LHCN-M2 (cell line): ENCODE results near the gene RACK1. TPM values are rescaled to one million over a fixed set of nuclear protein-coding genes. Genes with fewer than 3 reads are reported as not detected.
"Not testable (repeated sequence)": the region's sequence is repeated elsewhere in the genome, so short reads cannot be mapped to it uniquely, and the experiment has no call there.

ENCODE experiments used
- DNase-seq: peaks from one replicate; pipeline ENCODE4 v3.0.0-alpha.2; 2012; ENCODE audit warnings: low read depth
- polyA plus RNA-seq: library from polyadenylated mRNA; unstranded; fragments of >200 nt; gene quantifications from one replicate; pipeline ENCODE4 v1.2.1, GENCODE V29; 2012; ENCODE audit warnings: missing spikeins
- total RNA-seq: library from RNA; depleted of rRNA; stranded (reverse); fragments of >200 nt; gene quantifications from 2 replicates; pipeline ENCODE4 v1.2.3, GENCODE V29; 2014; rRNA removed

The RACK1 gene
- 2,805 and 3,118 TPM in 2 replicates for total RNA-seq
- polyA plus RNA-seq, result 3,165 TPM

DNA sequence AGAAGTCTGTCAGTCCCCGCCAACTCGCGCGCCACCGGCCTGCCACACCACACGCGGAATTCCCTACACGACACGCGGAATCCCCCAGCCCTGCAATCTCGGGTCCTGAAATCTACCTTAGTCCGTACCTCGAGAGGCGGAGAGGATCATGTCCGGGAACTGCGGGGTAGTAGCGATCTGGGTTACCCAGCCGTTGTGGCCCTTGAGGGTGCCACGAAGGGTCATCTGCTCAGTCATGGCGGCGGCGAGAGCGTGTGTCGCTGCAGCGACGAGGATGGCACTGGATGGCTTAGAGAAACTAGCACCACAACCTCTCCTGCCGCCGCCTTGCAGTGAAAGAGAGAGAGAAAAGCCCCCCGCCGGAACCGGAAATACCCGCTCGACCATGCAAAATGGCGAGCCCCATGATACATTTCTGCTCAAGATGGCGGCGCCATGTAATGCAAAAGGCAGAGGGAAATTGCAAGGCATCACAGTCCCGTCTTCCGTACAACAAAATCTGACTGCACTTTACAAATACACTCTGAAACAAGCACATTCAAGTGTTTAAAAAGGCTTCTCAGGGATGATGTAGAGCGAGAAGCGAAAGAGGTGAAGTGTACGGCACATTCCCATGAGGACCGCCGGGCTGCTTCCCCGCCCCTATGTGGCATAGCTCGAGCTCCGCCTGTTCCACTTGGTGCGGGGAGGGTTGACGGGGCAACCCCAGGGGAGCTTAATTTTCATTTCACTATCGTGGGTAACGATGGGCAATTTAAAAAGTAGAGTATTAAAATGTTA lies at the start of gene RACK1:
RACK1 (minus strand) TSS at position 343 of the 780 bp plus-strand sequence; CDS start at position 237, 106 bp downstream.
- DNase-seq, result peak; percentile 91

DNA sequence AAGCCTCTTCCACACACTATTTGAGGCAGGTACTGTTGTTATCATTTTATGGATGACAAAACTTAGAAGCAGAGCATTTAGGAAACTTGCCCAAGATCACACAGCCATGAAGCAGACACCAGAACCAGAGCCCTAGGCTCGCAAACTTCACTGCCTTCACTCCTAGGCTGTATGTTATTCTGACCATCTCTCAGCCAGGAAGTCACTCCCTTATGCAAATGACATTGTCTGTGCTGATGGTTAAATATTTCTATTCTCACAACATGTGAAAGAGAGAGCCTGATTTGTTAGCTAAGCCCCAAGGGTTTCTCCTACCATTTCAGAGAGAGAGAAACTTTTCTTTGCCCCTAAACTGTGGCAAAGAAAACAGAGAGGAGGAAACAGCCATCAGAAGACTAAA lies 43.6 kb upstream of the RACK1 start:
- DNase-seq, result not testable (repeated sequence)

DNA sequence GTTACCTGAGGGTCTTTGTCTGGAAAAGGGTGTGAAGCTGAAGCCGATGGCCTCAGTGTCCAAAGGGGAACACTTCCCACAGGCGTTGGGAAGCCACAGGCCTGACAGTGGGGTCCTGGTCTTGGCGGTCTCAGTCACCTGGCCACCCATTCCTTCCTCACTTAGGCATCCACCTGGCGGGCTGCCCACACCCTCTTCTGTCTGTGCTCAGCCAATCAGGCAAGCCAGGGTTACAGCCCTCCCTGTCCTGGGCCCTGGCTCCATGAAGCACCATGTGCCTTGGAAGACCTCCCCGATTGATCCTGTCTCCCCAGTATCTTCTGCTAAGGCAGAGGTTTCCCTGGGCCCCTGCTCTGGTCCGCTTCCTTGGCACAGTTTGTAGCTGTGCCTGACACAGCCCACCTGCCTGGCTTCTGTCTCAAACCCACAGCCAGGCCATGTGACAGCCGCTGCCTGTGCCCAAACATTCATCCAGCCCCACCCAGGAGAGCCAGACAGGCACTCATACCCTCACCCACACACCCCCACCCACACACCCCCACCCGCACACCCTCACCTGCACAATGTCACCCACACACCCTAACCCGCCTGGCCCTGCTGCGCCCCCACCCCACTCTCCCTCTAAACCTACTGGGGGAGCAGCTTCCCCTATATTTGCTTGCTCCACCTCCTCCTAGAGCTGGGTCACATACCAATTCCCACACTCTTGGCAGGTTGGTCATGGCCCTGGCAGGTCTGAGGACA lies 42.4 kb upstream of the RACK1 start:
- not testable (repeated sequence) for DNase-seq

GRCh38 chr5:181283841-181284755 lies 40.4 kb upstream of the RACK1 start:
- not testable (repeated sequence) for DNase-seq

DNA sequence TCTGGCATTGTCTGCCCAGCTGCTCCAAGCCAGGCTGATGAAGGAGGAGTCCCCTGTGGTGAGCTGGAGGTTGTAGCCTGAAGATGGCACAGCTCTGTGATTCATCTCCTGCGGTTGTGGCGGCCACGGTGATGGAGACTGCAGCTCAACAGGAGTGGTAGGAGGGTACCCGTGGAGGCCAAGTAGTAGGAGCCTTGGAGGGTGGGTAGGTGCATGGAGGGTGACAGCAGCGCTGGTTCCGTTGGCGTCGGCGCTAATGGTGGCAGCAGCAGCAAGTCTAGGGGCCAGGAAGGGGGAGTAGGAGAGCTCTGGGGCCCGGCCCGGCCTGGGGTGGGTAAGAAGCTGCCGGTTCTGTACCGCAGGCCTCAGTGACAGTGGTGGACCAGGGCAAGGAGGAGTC lies 39.6 kb upstream of the RACK1 start:
- peak; percentile 22 for DNase-seq

GRCh38 chr5:181282874-181283273 lies 39.2 kb upstream of the RACK1 start:
- no peak for DNase-seq

DNA sequence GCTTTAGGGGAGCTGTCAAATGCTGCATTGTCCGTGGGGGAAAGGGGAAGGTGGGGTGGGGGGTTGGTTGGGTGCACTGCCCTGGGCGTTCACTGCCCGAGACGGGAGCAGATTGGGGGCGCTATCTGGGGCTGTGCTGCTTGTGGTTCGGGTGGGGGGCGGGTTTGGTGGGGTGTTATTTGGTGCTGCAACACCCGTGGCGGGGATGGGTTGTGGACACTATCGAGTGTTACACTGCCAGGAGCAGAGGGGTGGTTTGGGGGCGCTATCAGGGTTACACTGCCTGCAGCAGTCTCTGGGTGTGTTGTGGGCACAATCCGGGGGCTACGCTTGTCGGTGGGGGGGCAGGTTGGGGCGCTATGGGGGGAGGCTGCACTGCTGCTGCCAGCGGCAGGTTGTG lies 38.7 kb upstream of the RACK1 start:
- not testable (repeated sequence) for DNase-seq

DNA sequence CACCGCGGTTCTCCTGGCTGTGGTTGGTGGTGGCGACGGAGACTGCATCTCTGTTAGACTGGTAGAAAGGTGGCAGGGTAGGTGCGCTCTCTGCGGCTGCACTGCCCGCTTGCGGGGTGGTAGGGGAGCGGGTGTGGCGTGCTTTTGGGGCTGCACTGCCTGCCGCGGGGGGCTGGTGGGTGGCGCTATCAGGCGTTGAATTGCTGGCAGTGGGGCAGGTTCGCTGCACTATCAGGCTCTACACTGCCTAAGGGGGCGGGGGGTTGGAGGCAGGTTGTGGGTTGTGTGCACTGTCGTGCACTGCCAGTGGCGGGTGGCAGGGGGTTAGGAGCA lies 38.2 kb upstream of the RACK1 start:
- DNase-seq, result no peak

- DNase-seq, result no peak
Measured at GRCh38 chr5:181281077-181281983, 37.6 kb upstream of the RACK1 start.

- DNase-seq, result no peak
Measured at GRCh38 chr5:181280251-181280762, 36.6 kb upstream of the RACK1 start.

- not testable (repeated sequence) for DNase-seq
Measured at GRCh38 chr5:181273433-181273744, 29.7 kb upstream of the RACK1 start.

- DNase-seq, result no peak
Measured at GRCh38 chr5:181271081-181271480, 27.4 kb upstream of the RACK1 start.

DNA sequence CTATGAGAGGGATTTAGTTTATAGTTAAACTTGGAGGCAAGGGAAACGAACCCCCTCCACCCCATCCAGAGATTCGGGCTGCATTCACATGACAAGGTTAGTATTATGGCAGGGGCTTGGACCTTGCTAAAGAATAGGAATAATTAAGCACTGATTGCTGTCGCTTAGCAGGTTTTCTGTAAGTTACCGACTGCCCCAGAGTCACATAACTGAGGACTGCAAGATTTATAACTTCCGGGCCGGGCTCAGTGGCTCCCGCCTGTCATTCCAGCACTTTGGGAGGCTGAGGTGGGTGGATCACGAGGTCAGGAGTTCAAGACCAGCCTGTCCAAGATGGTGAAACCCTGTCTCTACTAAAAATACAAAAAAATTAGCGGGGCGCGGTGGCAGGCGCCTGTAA lies 24.2 kb upstream of the RACK1 start:
- DNase-seq, result not testable (repeated sequence)

GRCh38 chr5:181267291-181267904 lies 23.7 kb upstream of the RACK1 start:
- peak; percentile 21 for DNase-seq

DNA sequence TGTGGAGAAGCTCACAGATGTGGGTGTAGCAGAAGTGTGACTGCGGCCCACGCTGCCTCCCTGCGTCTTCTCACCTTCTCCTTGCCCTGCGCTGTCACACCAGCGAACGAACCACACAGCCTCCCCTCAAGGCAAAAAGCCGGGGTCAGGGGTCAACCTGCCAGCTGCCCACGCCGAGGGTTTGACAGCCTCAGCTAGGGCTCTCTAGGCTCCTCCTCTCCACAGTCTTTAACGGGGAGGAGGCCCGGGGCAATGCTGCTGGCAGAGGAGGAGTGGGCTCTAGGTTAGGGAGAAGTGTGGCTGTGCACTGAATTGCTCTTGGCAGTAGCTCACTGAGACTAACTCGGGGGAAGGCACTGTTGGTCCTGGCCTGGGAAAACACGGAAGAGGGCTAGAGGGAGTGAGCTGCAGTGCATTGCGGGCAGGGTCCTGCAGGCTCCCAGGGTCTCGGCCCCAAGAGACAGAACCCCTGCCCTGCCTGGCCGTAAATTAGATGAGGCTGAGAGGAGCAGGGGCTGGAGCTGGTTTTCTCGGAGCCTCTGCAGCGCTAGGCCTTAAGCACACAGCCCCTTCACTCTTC lies 21.5 kb upstream of the RACK1 start:
- no peak for DNase-seq

- no peak for DNase-seq
Measured at GRCh38 chr5:181263633-181264032, 19.9 kb upstream of the RACK1 start.

- peak; percentile 61 for DNase-seq
Measured at GRCh38 chr5:181261320-181262049, 17.8 kb upstream of the RACK1 start.

GRCh38 chr5:181260720-181261319 lies 17.1 kb upstream of the RACK1 start, which contains the start of gene TRIM52:
Gene TRIM52, minus strand, starts transcription at chr5:181261143. Its CDS starts 330 bp downstream, at chr5:181260813.
- peak; percentile 93 for DNase-seq
